ENCODE data around the gene CHCHD6. TPM values are rescaled to one million over a fixed set of nuclear protein-coding genes. Genes with fewer than 3 reads are reported as not detected.

Gene CHCHD6
- total and polyA plus RNA-seq, 4 donors: 12.1 to 22.6 (median 17.5) TPM

DNA sequence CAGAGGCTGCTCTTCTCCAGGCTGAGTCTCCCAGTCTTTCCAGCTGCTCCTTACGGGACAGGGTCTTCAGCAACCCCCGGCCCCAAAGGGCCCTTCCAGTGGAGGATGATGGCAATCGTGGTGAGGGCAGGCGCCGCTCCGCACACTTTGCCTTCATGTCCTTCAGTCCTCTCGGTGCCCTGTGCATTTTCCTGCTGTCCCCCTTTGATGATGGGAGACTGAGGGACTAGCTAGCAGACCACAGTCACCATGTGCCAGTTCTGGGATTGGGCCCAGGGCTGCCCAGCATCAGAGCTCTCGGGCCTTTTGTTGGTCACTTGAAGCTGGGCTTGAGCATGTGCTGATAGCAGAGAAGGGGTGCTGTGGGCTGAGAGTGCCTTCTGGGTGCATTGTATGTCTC is 40.3 kb upstream of the CHCHD6 start:
- Histone ChIP-seq H3K9me3 (ENCODE audit: control insufficient read depth in 4 of 4, insufficient read depth in 3 of 4, low read length in 3 of 4) (no peaks in the 10 kb centered on the region), H3K27ac (ENCODE audit: low read depth in 1 of 2, low read length in 1 of 2) (no peak overlapping the region), H3K9ac (ENCODE audit: insufficient read depth in 1 of 2, low read length in 2 of 2) (no peak overlapping the region), H3K4me3 (no peak overlapping the region), H3K4me1 (ENCODE audit: control insufficient read depth in 5 of 5, insufficient read depth in 5 of 5, low read length in 5 of 5) (no peaks in the 10 kb centered on the region), H3K36me3 (ENCODE audit: control insufficient read depth in 4 of 4, insufficient read depth in 4 of 4, low read length in 4 of 4) (no peaks in the 10 kb centered on the region), H3K27me3 (ENCODE audit: control insufficient read depth in 3 of 3, insufficient read depth in 3 of 3, low read length in 2 of 3) (peaks cover 0 to 17% (median 0%) of the 10 kb centered on the region in 3 donors)
- TF ChIP-seq, protein P1, sequence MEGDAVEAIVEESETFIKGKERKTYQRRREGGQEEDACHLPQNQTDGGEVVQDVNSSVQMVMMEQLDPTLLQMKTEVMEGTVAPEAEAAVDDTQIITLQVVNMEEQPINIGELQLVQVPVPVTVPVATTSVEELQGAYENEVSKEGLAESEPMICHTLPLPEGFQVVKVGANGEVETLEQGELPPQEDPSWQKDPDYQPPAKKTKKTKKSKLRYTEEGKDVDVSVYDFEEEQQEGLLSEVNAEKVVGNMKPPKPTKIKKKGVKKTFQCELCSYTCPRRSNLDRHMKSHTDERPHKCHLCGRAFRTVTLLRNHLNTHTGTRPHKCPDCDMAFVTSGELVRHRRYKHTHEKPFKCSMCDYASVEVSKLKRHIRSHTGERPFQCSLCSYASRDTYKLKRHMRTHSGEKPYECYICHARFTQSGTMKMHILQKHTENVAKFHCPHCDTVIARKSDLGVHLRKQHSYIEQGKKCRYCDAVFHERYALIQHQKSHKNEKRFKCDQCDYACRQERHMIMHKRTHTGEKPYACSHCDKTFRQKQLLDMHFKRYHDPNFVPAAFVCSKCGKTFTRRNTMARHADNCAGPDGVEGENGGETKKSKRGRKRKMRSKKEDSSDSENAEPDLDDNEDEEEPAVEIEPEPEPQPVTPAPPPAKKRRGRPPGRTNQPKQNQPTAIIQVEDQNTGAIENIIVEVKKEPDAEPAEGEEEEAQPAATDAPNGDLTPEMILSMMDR (IDR thresholded peaks at IDR 0.05; ENCODE audit: control extremely low read depth, extremely low read depth): no peak
- no peak for DNase-seq
- no peak for ATAC-seq (ENCODE audit: insufficient read depth, low FRiP score)
- WGBS, 2 donors: 92 to 94% methylated on average over 8 of the region's 8 CpGs

DNA sequence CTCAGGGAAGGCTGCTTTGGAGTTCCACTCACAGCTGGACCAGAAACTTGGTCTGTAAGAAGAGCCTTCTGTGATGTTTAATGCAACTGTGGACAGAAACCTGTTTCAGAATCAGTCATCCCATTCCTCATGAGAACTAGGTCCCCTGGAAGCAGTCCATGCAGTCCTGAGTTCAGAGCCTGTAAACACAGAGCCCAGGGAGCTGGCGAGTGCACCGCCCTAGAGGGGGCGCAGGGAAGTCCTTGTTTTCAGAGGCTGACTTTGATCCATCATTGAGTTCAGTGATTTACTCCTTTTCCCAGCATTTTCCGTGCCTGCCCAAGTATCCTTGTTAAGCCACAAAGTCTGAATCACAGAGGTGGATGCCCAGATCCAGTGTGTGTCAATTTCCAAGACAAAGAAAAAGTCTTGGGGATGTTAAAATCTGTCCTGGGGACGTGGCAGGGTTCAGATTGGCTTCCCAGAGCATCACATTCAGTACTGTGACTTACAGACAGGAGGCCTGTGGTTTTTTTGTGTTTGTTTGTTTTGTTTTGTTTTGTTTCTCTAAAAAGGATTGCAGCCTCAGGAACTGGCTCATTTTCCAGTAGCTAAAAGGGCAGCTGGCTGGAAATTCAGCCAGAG is 39.3 kb upstream of the CHCHD6 start:
- no peak for DNase-seq
- WGBS, 2 donors: 69 to 77% methylated on average over 5 of the region's 5 CpGs
- Histone ChIP-seq H3K27me3 (ENCODE audit: control insufficient read depth in 3 of 3, insufficient read depth in 3 of 3, low read length in 2 of 3) (peaks cover 0 to 17% (median 0%) of the 10 kb centered on the region in 3 donors), H3K4me3 (no peak overlapping the region), H3K4me1 (ENCODE audit: control insufficient read depth in 5 of 5, insufficient read depth in 5 of 5, low read length in 5 of 5) (no peaks in the 10 kb centered on the region), H3K9ac (ENCODE audit: insufficient read depth in 1 of 2, low read length in 2 of 2) (no peak overlapping the region), H3K9me3 (ENCODE audit: control insufficient read depth in 4 of 4, insufficient read depth in 3 of 4, low read length in 3 of 4) (no peaks in the 10 kb centered on the region), H3K36me3 (ENCODE audit: control insufficient read depth in 4 of 4, insufficient read depth in 4 of 4, low read length in 4 of 4) (no peaks in the 10 kb centered on the region), H3K27ac (ENCODE audit: low read depth in 1 of 2, low read length in 1 of 2) (no peak overlapping the region)
- no peak for ATAC-seq (ENCODE audit: insufficient read depth, low FRiP score)
- TF ChIP-seq, protein P1 (IDR thresholded peaks at IDR 0.05; ENCODE audit: control extremely low read depth, extremely low read depth): no peak

DNA sequence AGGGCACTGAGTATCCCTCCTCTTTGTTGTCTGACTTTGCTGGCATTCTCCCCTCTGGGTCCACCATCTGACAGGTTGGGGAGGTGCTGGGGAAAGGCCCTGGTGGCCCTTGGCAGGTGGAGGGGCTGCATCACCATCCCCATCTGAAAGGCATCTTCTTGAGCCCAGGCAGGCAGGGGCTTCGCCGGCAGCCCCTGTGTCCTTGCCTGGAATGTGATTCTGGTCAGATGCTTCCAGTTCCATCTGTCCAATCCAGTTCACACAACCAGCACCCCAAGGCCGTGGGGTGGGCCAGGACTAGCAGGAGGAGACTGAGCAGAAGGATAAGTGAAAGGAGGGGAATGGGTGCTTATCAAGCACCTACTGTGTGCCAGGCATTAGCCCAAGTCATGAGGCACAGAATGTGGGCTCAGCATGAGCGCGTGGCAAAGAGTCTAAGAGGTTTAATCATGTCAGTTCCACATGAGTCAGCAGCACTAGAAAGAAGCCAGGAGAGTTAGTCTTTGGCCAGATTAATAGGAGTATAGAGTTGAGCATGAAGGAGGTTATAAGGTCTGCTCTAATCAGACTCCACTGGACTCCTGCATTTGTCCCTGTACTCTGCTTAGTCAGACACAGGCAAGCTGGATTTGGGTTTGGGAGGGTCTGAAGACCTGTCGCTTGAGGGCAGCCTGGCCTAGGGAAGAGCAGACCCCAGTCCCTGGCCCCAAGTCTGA is 38.7 kb upstream of the CHCHD6 start:
- DNase-seq (no peak), ATAC-seq (ENCODE audit: insufficient read depth, low FRiP score) (no peak)
- Histone ChIP-seq H3K4me3 (no peak overlapping the region), H3K4me1 (ENCODE audit: control insufficient read depth in 5 of 5, insufficient read depth in 5 of 5, low read length in 5 of 5) (no peaks in the 10 kb centered on the region), H3K36me3 (ENCODE audit: control insufficient read depth in 4 of 4, insufficient read depth in 4 of 4, low read length in 4 of 4) (no peaks in the 10 kb centered on the region), H3K27me3 (ENCODE audit: control insufficient read depth in 3 of 3, insufficient read depth in 3 of 3, low read length in 2 of 3) (peaks cover 0 to 11% (median 0%) of the 10 kb centered on the region in 3 donors), H3K9me3 (ENCODE audit: control insufficient read depth in 4 of 4, insufficient read depth in 3 of 4, low read length in 3 of 4) (no peaks in the 10 kb centered on the region), H3K27ac (ENCODE audit: low read depth in 1 of 2, low read length in 1 of 2) (no peak overlapping the region), H3K9ac (ENCODE audit: insufficient read depth in 1 of 2, low read length in 2 of 2) (no peak overlapping the region)
- WGBS, 2 donors: 82 to 90% methylated on average over 6 of the region's 6 CpGs
- TF ChIP-seq, protein P1 (IDR thresholded peaks at IDR 0.05; ENCODE audit: control extremely low read depth, extremely low read depth): no peak
